CD4-positive, alpha-beta T cell treated with Interferon alpha-2 for 1 hour (primary cell): Measurements from ENCODE around the gene FRMD3.

ENCODE experiments used
- DNase-seq, 2 donors: peaks; one replicate each; pipeline ENCODE4 v3.0.0-alpha.2; 2020 to 2022

FRMD3 gene

GRCh38 chr9:83431101-83432060 is 106.8 kb downstream of the FRMD3 start:
- DNase-seq = no peak

GRCh38 chr9:83430681-83431080 is 107.5 kb downstream of the FRMD3 start:
- DNase-seq = no peak

DNA sequence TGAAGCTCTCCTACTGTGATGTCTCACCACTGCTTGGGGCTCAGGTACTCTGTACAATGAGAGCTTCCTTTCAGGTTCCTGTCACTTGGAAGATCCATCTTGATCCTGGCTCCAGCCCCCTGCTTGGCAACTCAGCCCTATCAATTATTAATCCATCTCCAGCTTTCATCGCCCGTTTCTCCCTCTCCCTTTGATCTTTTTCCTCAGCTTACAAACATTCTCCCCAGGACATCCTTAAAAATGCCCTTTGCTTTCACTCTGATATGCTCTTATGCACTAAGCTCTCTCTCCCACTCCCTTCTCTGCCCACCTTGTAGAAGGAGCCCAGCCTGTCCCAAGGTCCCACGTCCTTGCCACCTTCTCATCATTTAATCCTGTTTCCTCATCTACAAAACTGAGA is 109.0 kb downstream of the FRMD3 start:
- DNase-seq = no peak

GRCh38 chr9:83425240-83425639 is 113.0 kb downstream of the FRMD3 start:
- no peak for DNase-seq

- DNase-seq = no peak
Observed at GRCh38 chr9:83424831-83425230, 113.4 kb downstream of the FRMD3 start.

DNA sequence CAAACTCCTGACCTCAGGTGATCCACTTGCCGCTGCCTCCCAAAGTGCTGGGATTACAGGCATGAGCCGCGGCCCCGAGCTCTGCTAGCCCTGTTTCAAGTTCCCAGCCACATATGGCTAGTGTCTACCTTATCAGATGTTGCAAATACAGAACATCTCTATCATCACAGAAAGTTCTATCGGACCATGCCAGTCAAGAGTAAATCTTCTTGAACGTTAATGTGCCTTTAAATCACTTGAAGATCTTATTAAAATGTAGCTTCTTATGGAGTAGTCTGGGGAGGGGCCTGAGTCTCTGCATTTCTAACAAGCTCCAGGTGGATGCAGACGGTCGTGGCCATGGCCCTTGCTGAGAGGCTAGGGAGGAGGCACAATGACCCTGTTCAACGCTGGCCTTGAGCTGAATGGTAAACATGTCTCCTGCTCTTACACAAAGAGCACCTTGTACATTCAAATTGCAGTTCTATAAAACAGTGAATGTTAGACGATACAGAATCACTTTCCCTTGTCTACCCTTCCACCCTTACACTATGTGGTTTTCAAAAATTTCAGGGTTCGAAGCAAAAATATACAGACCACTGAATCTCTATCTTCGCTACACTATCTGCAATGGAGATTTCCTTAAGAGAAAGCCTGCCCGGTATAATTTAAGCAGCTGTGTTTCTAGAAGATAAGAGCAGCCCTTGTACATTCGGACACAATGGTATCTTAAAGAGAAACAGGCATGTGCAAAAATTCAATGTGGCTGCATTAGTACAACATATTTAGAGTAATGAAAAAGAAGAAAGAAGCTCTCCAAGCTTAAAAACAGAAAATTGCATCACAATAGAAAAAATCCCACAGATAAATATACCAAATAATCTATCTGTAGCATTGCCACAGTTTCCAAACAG is 114.1 kb downstream of the FRMD3 start:
- no peak for DNase-seq

DNA sequence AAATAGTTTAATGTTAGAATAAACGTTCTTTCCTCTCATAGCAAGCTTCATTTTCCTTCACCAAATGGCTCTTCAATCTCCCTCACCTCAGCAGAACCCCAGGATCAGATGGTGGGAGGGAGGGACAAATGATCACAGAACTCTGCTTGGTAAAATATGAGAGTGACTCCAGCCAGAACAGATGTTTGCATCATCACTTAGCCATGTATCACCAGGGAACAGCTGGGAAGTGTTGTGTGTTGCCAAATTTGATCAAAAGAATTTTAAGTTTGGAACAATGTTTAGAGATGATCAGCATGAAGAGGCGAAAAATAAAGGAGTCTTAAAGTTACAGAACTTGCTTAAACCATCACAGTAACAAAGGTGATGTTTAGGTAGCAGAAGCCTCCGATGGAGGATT is 115.7 kb downstream of the FRMD3 start:
- no peak for DNase-seq

GRCh38 chr9:83420486-83420885 is 117.7 kb downstream of the FRMD3 start:
- DNase-seq = no peak

GRCh38 chr9:83419961-83420360 is 118.2 kb downstream of the FRMD3 start:
- DNase-seq = no peak

DNA sequence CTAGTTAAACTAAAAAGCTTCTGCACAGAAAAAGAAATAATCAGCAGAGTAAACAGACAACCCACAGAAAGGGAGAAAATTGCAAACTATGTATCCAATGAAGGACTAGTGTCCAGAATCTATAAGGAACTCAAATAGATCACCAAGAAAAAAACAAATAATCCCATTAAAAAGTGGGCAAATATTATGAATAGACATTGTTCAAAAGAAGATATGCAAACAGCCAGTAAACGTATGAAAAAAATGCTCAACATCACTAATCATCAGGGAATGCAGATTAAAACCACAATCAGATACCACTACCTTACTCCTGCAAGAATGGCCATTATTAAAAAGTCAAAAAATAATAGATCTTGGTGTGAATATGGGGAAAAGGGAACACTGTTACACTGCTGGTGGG is 119.9 kb downstream of the FRMD3 start:
- DNase-seq = no peak

DNA sequence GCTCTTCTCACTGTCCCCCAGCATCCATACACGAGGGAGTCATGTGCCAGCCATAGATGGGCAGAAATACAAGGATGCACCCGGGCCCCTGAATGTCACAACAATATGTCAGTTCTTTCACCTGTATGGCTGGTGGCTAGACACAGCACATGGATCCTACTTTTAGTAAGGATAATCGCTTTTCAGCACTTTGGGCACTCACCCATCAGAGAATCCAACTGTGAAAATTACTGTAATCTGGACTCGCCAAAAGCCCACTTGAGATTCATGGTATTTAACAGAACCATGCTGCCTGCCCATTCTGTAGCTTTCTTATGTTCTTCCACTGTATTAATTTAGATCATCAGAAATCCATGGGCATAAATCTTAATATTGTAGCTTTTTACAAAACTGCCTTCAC is 124.8 kb downstream of the FRMD3 start:
- no peak for DNase-seq

DNA sequence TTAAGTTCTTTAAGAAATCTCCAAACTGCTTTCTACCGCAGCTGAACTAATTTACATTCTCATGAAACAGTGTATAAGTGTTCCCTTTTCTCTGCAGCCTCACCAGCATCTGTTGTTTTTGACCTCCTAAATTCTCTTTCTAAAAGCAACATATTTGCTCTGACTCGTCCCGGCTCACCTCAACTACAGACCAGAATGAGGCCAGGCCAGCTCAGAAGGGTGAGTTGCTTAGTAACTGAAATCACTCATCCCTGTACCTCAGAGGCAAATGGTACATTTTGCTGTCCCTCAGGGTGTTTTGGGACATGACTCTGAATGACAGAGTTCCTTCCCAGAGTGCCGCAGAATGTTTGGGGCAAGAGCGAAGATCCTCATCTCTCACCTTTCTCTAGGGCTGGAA is 127.5 kb downstream of the FRMD3 start:
- DNase-seq = no peak

- no peak for DNase-seq
Observed at GRCh38 chr9:83406921-83407320, 131.3 kb downstream of the FRMD3 start.

GRCh38 chr9:83405759-83406158 is 132.4 kb downstream of the FRMD3 start:
- DNase-seq = no peak

GRCh38 chr9:83403527-83404238 is 134.5 kb downstream of the FRMD3 start:
- DNase-seq = no peak

DNA sequence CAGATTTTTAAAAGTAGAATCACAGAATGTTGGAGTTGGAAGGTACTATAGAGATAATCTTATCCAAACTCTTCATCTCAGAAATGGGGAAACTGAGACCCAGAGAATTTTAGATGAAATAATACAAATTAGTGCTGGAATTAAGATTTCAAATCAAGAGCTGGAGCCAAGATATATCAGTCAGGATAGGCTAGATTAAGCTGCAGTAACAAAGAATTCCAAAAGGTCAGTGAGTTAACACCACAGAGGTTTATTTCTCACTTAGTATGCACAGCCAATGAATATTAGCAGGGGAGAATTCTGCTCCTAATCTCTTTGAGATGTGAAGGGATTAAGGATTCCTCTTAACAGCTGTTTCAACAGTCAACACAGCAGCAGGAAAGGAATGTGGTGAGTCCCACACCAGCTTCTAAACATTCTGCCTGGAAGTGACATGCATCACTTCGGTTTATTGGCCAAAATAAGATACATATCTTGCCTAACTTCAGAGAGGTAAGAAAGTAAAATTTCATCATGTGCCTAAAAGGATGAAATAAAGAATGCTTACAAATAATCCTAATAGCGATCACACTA is 136.8 kb downstream of the FRMD3 start:
- no peak for DNase-seq

DNA sequence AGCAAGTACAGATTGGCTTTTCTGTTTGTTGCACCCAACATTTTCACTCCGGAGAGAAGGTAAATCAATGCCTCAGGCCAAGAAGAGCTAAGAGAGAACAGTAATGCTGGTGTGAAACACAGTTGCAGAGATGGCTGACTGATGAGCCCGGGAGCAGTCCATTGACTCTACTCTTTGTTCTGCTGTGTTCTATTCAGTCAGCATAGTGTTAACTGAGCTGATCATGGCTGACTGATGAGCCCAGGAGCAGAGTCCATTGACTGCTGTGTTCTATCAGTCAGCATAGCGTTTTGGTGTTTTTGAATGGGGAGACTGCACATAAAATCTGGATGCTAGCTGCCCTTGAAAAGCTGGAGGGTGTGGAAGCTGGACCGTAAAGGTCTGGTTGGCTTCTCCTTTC is 141.4 kb downstream of the FRMD3 start:
- DNase-seq = no peak

DNA sequence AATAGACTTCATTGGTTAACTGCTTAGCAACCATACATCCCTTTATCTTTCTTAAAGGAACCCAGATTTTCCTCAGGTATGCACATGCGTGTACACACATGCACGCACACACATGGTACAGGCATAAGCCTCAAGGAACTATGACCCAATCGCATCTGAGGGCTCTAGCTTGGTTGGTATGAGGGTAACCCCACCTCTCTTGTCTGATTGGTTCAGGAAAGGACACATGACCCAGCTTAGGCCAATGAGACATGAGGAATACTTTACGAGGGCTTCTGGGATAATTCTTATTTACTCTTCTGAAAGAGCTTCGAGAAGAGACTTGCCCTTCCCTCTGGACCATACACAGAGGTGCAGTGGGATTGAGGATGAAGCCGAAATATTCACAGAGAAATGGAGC is 141.9 kb downstream of the FRMD3 start:
- no peak for DNase-seq

DNA sequence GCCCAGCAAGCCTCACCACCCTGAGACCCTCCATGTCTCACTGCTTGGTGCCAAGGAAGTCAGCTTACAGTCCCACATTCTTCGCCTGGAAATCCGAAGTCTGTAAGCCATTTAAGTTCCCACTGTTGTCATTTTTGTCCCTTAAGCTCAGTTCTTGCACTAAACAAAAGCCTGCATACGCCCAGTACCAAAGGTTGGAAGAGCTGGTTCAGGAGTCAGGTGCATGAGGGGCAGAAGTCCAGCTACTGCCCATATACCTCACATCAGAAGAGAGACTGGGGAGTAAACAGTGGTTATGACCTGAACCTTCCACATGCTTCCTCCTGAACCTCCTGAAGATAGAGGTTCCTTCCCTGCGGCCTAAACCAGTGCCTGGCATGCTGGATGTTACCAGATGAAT is 146.0 kb downstream of the FRMD3 start:
- no peak for DNase-seq

- no peak for DNase-seq
Observed at GRCh38 chr9:83388346-83388745, 149.9 kb downstream of the FRMD3 start.

GRCh38 chr9:83387401-83388185 is 150.6 kb downstream of the FRMD3 start:
- DNase-seq = no peak

- DNase-seq = no peak
Observed at GRCh38 chr9:83385317-83385716, 152.9 kb downstream of the FRMD3 start.
